GM20000 (cell line): ENCODE data around the gene ANK3.

Source experiments
- DNase-seq: peaks from one replicate; pipeline ENCODE4 v3.0.0; 2012; ENCODE audit warnings: low spot score
- CTCF ChIP-seq: IDR thresholded peaks from 2 replicates; pipeline ENCODE4 v1.5.1; 2012; ENCODE audit warnings: mild to moderate bottlenecking, control low read depth; ENCODE audit errors: extremely low read depth, missing control alignments

Gene ANK3

GRCh38 chr10:60413306-60414012 is 23.8 kb upstream of the ANK3 start:
- DNase-seq: no peak
- TF ChIP-seq CTCF: no peak

GRCh38 chr10:60410970-60411369 is 21.3 kb upstream of the ANK3 start:
- TF ChIP-seq CTCF: no peak
- DNase-seq: no peak

GRCh38 chr10:60409202-60409601 is 19.5 kb upstream of the ANK3 start:
- TF ChIP-seq CTCF: no peak

GRCh38 chr10:60406182-60406581 is 16.5 kb upstream of the ANK3 start:
- TF ChIP-seq CTCF: no peak
- DNase-seq: no peak

More at GRCh38 chr10:60409202-60409601, 19.5 kb upstream of the ANK3 start:
- no peak for DNase-seq

- TF ChIP-seq CTCF: no peak
- DNase-seq: no peak
Measured at GRCh38 chr10:60405172-60405571, 15.5 kb upstream of the ANK3 start.

- TF ChIP-seq CTCF: no peak
- no peak for DNase-seq
Measured at GRCh38 chr10:60403168-60403873, 13.6 kb upstream of the ANK3 start.

- TF ChIP-seq CTCF: no peak
- no peak for DNase-seq
Measured at GRCh38 chr10:60400366-60400765, 10.7 kb upstream of the ANK3 start.
